Lung (tissue), 12 donors: ENCODE results near the gene TANC1. TPM values are rescaled to one million over a fixed set of nuclear protein-coding genes. Genes with fewer than 3 reads are reported as not detected.
A peak's percentile ranks its signal among the peaks of the same experiment; 100 is the strongest.

Experiments used
- ATAC-seq: fragments of 200-7000 bp; cut with Tn5 transposase; one replicate; pipeline ENCODE4 v1.9.1; 2020; ENCODE audit warnings: moderate number of reproducible peaks; ENCODE audit not compliant: insufficient read depth, low FRiP score
- DNase-seq, 3 donors: peaks; one replicate each; pipeline ENCODE4 v3.0.0-alpha.2; 2013 to 2017
- H3K27ac ChIP-seq, 2 donors: one replicate each; pipeline ENCODE4 v1.5.1; 2013; ENCODE audit warnings: mild to moderate bottlenecking in 2 of 2, moderate library complexity in 2 of 2, control low read depth in 1 of 2, inconsistent platforms in 1 of 2, low read depth in 1 of 2, low read length in 1 of 2
- H3K27me3 ChIP-seq, 3 donors: one replicate each; pipeline ENCODE4 v1.5.1; 2013; ENCODE audit warnings: low read length in 2 of 3; ENCODE audit not compliant: control insufficient read depth in 3 of 3, insufficient read depth in 3 of 3
- H3K36me3 ChIP-seq, 4 donors: one replicate each; pipeline ENCODE4 v1.5.1; 2013; ENCODE audit warnings: low read length in 4 of 4, mild to moderate bottlenecking in 1 of 4, moderate library complexity in 1 of 4; ENCODE audit not compliant: control insufficient read depth in 4 of 4, insufficient read depth in 4 of 4
- H3K4me1 ChIP-seq, 5 donors: one replicate each; pipeline ENCODE4 v1.5.1; 2013; ENCODE audit warnings: low read length in 5 of 5, mild to moderate bottlenecking in 2 of 5, moderate library complexity in 1 of 5; ENCODE audit not compliant: control insufficient read depth in 5 of 5, insufficient read depth in 5 of 5
- H3K4me3 ChIP-seq: one replicate; pipeline ENCODE4 v1.5.1; 2013; ENCODE audit warnings: mild to moderate bottlenecking, control low read depth, moderate library complexity
- H3K9ac ChIP-seq, 2 donors: one replicate each; pipeline ENCODE4 v1.5.1; 2013; ENCODE audit warnings: low read length in 2 of 2, control low read depth in 1 of 2; ENCODE audit not compliant: insufficient read depth in 1 of 2
- H3K9me3 ChIP-seq, 4 donors: one replicate each; pipeline ENCODE4 v1.5.1; 2013; ENCODE audit warnings: low read length in 3 of 4, mild to moderate bottlenecking in 1 of 4, moderate library complexity in 1 of 4; ENCODE audit not compliant: control insufficient read depth in 4 of 4, insufficient read depth in 3 of 4
- WGBS, 2 donors: extraction: QIAGEN DNeasy Blood & Tissue Kit; methylation state at CpG; one replicate each; pipeline ENCODE4 v1.1.7; 2013; 5-methylcytosine and 5-hydroxymethylcytosine counted together
- polyA plus RNA-seq, 2 donors: library from polyadenylated mRNA; stranded (reverse); fragments of 200-250 nt; gene quantifications; one replicate each; pipeline ENCODE4 v1.2.1, GENCODE V29; 2013
- total RNA-seq, 2 donors: library from RNA; depleted of rRNA in 1 of 2; stranded (reverse); fragments of >200 nt in 1 of 2; gene quantifications; one replicate each; pipeline ENCODE4 v1.2.1, GENCODE V29; 2014 to 2021
- TF ChIP-seq, protein P1 (sequence below): IDR thresholded peaks from 2 replicates; pipeline ENCODE4 v1.5.1; 2012; ENCODE audit warnings: mild to moderate bottlenecking; ENCODE audit errors: control extremely low read depth, extremely low read depth
- donor health status: control.
- donor health status: control.
- donor health status: Bipolar disorder and iron deficiency.
- donor health status: healthy.
- donor health status: DM: yes; HTN: yes; CAD: no.

TANC1 gene
- total and polyA plus RNA-seq, 4 donors = 14.3 to 99.5 (median 37.3) TPM

DNA sequence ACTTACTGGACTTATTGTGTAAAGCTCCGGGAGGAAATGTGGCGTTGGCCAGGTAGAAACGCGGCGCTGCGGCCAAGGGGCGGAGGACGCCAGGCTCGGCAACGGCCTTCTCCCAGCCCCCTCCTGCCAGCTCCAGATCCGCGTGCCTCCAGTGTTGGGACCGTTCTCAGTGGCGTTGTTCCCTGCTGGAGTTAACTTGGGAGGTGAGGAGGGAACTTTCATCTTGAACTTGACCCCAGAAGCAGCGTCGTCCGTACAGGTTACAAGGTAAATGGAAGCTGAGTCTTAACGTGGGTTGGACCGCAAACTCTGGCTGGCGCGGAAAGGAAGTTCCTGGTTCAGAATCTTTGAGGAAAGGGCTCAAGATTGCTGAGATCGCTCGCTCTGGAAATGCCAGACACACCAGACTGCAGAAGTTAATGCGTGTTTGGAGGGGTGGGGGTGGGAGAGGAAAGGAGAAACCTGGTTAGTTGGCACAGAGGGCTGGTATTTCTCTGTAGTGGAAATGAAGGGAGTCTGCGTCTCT is 1.3 kb downstream of the TANC1 start:
- H3K9ac ChIP-seq = peak overlapping the region; percentile 58 to 79
- TF ChIP-seq, protein P1, sequence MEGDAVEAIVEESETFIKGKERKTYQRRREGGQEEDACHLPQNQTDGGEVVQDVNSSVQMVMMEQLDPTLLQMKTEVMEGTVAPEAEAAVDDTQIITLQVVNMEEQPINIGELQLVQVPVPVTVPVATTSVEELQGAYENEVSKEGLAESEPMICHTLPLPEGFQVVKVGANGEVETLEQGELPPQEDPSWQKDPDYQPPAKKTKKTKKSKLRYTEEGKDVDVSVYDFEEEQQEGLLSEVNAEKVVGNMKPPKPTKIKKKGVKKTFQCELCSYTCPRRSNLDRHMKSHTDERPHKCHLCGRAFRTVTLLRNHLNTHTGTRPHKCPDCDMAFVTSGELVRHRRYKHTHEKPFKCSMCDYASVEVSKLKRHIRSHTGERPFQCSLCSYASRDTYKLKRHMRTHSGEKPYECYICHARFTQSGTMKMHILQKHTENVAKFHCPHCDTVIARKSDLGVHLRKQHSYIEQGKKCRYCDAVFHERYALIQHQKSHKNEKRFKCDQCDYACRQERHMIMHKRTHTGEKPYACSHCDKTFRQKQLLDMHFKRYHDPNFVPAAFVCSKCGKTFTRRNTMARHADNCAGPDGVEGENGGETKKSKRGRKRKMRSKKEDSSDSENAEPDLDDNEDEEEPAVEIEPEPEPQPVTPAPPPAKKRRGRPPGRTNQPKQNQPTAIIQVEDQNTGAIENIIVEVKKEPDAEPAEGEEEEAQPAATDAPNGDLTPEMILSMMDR = no peak
- H3K9me3 ChIP-seq = no peaks in the 10 kb centered on the region
- H3K27ac ChIP-seq = peak overlapping the region; percentile 97 to 99
- DNase-seq (peak; percentile 50 to 64 (median 61)), ATAC-seq (no peak)
- peaks cover 2 to 72% (median 19%) of the 10 kb centered on the region in 5 donors for H3K4me1 ChIP-seq
- H3K4me3 ChIP-seq = peak overlapping the region; percentile 85
- 0 to 1% methylated on average over 25 of the region's 25 CpGs for WGBS, 2 donors
- H3K36me3 ChIP-seq = no peaks in the 10 kb centered on the region
- no peaks in the 10 kb centered on the region for H3K27me3 ChIP-seq

DNA sequence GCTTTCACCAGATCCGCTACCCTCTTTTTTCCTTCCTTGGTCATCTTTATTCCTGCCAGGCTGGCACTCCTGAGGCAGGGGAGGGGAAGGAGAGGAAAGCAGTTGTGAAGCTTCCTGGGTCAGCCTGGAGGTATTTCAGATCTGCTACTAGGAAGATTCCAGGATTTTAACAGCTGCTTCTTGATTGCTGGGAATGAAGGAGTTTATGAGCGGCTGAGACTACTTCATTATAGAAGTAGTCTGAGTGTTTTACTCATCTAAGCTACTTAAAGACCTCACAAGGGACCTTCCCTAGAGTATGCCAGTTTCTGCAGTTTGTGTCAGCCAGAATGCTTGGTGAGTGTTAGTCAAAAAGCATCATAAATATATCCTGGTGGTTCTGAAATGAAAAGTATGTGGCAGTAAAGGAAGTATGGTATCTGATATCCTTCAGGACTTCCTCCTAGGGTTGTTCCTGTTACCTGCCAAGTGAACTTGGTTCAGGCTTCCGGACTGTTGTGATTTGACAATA is 1.9 kb downstream of the TANC1 start:
- peak overlapping the region; percentile 58 to 79 for H3K9ac ChIP-seq

DNA sequence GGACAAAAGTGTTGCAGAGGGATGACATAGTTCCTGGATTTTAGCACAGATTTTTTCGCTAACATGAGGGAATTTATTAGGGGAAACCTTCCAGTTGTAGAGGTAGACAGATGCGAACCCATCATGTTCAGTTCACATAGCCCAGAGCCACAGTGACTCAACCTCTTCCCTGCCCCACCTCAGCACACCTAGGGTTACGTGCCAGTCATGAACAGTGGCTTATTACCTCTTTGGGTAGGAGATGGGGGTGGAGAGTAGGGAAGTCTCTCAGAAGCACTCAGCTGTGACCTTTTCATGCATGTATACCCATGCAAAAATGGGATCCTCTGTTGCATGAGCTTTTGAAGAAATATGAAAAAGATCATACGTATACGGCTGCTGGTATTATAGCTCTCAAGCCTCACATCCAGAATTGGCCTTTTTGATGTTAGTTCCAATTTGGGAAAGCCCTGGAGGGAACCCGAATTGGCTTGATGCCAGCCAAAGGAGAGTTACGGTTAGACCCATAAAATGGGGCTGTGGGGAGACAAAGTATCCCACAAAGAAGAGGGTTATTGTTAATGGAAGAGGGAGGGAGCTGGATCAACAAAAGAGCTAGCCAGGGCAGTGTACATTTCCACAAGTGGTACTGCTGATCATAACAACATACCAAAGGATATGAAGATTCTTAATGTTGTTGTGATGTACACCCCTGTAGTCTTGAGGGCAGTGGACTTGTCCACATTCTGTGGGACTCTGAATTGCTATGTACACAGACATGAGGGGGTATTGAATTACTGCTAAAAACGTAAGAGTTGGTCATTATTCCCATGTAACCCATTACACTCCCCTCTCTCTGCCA is 4.9 kb downstream of the TANC1 start:
- Histone ChIP-seq H3K27me3 (no peaks in the 10 kb centered on the region), H3K36me3 (no peaks in the 10 kb centered on the region), H3K4me3 (no peak overlapping the region), H3K27ac (peak overlapping the region; percentile 3 to 47), H3K9ac (no peak overlapping the region), H3K9me3 (no peaks in the 10 kb centered on the region), H3K4me1 (peaks cover 2 to 46% (median 23%) of the 10 kb centered on the region in 5 donors)
- TF ChIP-seq, protein P1 = no peak
- ATAC-seq (no peak), DNase-seq (peak; percentile 70 to 78 (median 74))
- 71 to 84% methylated on average over 8 of the region's 8 CpGs for WGBS, 2 donors

More for the DNA sequence above, 1.9 kb downstream of the TANC1 start:
- ATAC-seq = no peak
- H3K4me1 ChIP-seq = peaks cover 2 to 66% (median 21%) of the 10 kb centered on the region in 5 donors
- H3K4me3 ChIP-seq = peak overlapping the region; percentile 85
- H3K27me3 ChIP-seq = no peaks in the 10 kb centered on the region
- DNase-seq = peak in 1 of 3 donors; percentile 30
- no peaks in the 10 kb centered on the region for H3K9me3 ChIP-seq
- TF ChIP-seq, protein P1 = no peak
- H3K36me3 ChIP-seq = no peaks in the 10 kb centered on the region
- H3K27ac ChIP-seq = peak overlapping the region; percentile 97 to 99
- 1 to 14% methylated on average over 3 of the region's 3 CpGs for WGBS, 2 donors
